GM19395 (cell line): ENCODE measurements around the gene SRSF10.
"Not testable (repeated sequence)": the region's sequence is repeated elsewhere in the genome, so short reads cannot be mapped to it uniquely, and the experiment has no call there.

Source experiments
- ATAC-seq: cut with Tn5 transposase; IDR thresholded peaks from one replicate; pipeline ENCODE4 v1.9.1; 2021; ENCODE audit warnings: mild to moderate bottlenecking, moderate library complexity; ENCODE audit not compliant: unreplicated experiment

SRSF10 gene

DNA sequence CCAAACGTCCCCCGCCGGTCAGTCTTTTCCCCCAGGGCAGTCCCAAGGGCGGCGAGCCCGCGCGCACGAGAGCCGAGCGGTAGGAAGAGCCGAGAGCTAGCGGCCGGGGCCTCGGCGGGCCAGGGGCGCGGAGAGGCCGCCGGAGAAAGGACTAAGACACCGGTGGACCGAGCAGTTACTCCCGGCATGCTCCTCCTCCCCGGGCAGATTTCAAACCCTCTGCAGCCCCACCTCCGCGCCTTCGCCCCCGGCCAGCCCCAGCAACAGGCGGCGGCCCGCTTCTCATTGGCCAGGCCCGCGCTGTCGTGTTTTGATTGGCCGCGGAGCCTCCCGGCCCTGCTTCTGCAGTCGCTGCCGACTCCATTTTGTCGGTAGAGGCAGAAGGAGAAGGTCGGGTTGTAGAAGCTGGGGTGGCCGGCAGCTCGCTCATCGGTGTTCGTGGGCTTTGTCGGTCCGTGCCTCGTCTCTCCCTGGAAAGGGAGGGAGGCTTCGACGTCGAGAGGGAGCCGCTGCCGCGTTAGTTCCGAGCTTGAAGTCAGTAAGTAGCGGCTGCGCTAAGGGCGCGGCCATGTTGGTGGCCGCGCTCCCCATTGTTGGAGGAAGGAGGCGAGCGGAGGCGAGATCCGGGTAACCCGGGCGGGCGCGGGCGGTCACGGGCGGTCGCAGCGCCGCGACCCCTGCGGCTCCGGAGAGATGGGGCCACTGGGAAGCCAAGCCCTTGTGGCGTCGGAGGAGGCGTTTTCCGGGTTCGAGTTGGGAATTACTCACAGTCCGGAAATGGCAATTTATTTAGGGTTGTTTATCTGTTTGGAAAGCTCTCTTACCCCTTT lies 20.5 kb downstream of the SRSF10 start, which contains the start of gene PNRC2:
Gene PNRC2 (plus strand): TSS at position 368 of the 830 bp plus-strand sequence. CDS start 1,630 bp downstream, outside the sequence.
- peak; percentile 81 for ATAC-seq

DNA sequence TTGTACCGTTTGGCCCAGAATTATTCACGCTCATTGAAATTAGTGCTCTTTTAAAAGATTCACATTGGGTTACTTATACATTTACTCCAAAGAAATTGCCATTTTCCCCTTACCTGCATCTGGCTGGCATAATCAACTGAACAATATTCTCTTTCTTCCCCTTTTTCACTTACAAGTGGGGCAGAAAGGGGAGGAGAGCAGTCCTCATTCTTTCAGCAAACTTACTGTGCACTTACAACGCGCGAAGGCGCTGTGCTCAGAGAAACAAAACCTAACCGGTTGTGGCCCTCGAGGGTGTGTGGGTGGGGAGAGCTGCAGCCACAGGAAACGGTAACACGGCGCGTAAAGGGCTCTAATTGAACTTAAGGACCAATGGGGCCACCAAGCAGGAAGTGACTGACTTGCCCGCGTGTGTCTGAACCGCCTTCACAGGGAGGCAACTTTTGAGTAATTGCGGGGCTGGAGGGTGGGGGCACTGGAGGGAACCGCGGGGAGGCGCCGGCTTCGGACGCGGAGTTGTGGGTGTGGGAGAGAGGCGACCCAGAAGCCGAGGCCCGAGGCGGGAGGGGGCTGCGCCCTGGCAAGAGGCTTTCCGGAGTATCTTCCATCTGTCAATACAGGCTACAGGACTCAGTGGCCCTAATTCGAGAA lies 21.2 kb downstream of the SRSF10 start:
- peak; percentile 65 for ATAC-seq

DNA sequence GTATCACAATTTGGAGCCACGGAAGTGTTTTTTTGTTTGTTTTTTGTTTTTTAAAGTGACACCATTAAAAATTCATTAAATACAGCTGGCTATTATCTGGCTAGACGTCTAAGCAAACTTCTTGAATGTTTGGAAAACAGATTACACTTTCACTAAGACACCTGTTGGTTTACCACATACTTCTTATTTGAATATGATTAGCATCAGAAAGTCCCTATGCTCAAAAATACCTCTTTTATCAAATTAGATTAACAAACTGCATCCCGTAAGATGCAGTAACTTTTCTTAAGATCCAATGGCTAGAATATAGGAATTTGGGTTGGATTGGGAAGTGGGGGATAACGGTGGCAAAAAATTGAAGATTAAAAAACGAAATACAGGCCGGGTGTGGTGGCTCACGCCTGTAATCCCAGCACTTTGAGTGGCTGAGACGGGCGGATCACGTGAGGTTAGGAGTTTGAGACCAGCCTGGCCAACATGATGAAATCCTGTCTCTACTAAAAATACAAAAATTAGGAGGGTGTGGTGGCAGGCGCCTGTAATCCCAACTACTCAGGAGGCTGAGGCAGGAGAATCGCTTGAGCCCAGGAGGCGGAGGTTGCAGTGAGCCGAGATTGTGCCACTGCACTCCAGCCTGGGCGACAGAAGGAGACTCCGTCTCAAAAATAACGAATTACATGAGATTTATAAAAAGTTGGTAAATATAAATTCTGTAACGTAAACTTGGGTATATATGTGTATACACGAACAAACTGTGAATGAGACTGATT lies 21.9 kb downstream of the SRSF10 start:
- not testable (repeated sequence) for ATAC-seq

DNA sequence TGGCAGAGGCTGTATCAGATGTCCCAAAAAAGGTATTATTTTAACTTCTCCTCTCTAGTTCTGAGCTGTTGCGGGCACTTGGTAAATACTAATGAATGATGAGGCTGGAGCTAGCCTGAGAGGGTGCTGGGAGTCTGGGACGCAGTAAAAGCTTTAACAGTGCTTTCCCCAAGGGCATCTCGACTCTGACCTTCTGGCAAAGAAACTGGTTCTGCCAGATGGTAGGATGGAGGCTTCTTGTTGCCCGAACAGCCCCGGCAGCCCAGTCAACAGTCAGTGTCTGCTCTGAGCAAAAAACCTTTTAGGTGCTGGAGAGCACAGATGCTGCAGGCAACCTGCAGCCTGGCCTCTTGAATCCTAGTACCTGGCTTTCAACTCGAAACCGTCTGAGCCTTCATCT lies 23.0 kb downstream of the SRSF10 start:
- no peak for ATAC-seq

DNA sequence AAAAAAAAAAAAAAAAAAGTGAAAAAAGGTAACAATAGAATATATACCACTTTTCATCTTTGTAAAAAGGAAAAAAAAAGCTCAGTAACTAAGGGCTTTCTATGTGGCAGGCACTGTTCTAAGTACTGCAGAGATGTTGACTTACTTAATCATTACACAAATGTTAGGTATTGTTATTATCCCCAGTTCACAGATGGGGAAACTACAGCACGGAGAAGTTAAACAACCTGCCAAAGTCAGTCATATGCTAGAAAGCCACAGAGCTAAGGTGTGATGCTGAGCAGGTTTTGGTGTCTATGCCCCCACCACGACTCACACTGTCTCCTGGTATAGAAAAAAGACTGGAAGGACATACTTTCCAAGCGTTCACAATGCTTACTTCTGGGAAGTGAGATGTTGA lies 27.1 kb downstream of the SRSF10 start:
- ATAC-seq, result no peak

DNA sequence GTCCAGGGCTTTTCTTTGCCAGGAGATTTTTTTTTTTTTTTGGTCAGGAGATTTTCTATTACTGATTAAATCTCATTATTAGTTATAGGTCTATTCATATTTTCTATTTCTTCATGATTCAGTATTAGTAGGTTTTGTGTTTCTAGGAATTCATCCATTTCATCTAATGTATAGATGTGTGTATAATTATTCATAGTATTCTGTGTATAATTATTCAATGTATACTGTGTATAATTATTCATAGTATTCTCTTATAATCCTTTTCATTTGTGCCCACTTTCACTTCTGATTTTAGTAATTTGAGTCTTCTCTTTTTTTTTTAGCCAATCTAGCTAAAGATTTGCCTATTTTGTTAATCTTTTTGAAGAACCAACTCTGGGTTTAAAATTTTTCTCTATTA lies 32.8 kb downstream of the SRSF10 start:
- ATAC-seq, result no peak

DNA sequence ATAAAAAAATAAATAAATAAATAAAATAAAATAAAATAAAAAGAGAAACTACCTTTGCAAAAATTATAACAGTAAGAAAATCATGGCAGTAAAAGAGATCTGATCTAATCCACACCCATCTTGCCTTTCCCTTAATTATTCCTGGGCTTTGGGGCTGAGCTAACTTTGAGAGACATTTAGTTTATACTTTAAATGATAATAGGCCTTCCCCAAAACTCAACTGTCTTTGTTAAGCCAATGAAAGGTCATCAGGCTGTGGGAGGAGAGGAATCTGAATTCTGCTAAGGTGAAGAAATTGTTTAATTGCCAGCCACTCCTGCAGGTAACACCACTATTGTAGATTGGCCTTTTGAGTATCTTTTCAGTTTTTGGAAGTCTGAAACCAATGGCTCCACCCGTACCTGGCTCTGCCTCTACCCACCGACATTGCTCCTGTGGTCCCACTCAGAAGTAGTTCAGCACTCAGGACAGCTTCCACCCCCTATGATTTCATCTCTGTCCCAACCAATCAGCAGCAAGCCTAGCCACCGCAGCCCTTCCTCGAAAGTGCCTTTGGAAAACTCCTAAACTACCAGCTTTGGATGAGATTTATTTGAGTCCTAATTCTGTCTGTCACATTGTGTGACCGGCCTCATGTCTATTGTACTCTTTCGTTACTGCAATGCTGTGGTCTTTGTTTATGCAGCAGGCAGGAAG lies 43.5 kb downstream of the SRSF10 start:
- no peak for ATAC-seq

DNA sequence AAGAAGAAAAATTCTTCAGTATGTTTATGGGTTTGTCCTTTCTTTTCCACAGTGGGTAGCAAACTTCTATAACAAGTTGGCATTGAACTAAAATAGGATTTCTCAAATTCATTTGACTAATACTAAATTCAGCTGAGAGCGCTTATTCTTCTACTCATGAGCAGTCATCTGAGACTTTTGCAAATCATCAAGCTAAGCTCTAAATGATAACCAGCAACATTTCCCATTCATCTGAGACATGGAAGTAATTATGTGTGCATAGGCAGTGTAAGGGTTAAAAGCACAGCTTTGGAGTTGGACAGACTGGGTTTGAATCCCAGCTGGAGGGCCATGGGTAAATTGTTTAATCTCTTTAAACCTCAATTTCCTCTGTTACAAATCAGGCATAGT lies 48.6 kb downstream of the SRSF10 start:
- ATAC-seq, result no peak

DNA sequence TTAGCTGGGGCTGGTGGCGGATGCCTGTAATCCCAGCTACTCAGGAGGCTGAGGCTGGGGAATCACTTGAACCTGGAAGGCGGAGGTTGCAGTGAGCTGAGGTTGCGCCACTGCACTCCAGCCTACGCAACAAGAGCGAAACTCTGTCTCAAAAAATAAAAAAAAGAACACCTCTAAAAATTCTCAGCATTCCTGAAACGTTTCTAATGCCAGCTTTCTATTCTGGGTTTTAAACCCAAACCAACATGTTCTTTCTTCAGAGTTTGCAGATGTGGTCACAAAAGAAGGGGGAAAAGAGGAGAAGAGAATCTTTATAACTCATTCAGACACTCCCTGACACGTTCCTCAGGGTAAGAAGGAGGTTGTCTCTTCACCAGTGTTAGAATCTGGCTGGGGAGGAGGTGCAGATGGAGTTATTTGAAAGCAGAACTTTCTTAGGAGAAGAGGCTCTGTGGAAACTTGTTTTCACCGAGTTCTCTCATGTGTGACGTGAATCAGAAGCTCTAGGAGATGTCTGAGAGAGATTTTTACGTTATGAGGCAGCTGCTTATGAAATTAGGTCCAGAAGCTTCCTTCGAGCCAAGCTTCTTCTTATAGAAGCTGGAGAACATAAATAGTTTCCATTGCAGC lies 49.2 kb downstream of the SRSF10 start:
- no peak for ATAC-seq

DNA sequence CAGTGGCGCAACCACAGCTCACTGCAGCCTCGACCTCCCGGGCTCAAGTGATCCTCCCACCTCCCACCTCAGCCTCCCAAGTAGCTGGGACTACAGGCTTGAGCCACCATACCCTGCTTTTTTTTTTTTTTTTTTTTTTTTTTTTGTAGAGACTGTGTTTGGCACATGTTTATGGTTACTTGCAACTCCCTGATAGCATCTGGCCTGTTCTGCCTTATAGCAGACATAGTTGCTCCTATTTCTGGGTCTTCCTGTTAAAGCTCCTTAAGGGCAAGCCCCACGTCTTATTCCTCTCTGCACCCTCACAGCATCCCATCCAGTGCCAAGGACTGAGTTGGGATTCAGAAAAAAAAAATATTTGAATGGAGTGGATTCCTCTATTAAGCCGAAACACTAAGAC lies 49.9 kb downstream of the SRSF10 start:
- no peak for ATAC-seq

DNA sequence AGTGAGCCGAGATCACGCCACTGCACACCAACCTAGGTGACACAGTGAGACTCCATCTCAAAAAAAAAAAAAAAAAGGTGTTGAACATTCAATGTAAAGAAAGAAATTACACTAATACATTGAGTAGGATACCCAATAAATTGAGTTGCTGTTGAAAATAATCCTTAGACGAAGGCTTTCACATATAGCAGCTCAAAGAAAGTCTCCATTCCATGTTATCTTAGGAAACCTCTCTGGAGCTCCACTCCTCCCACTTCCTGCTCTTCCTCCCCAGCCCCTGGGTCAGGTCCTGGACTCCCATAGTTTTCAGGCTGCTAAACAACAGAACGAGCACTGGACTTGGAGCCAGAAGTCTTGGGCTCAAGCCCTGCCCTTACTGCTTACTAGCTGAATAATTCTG lies 51.3 kb downstream of the SRSF10 start:
- ATAC-seq, result no peak

DNA sequence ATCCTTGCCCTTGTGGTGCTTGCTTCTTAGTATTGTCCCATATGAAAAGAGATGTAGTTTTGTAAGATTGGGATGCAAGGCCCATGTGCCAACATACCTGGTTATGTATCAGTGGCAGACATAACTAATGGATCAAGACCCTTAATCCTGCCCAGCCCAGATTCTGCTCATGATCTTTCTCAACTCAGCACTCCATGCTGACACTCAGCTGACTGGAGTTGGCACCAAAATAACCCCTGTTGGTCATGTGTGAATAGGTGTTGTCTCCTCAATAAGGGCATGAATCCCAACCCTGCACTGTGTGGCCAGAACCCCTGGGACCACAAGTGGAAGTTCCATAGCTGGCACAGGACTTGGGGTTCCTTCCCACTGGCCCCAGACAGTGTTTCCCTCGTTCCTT lies 53.0 kb downstream of the SRSF10 start:
- ATAC-seq, result no peak

DNA sequence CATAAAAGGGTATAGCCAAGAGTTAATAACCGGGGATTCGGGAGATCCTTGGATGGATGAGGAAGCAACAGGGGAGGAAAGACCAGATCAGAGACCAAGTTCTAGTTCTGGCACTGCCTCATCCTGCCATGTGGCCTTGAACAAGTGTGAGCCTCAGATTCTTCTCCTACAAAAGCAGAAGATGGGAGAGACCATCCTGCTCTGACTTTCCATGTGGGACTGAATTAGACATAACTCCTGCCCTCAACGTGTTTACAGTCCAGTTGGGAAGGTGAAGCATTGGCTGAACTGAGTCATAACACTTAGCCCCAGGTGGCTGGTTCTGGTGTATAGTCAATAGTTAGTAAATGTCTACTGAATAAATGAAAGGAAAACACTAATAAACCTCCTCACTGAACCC lies 54.8 kb downstream of the SRSF10 start:
- ATAC-seq, result no peak

DNA sequence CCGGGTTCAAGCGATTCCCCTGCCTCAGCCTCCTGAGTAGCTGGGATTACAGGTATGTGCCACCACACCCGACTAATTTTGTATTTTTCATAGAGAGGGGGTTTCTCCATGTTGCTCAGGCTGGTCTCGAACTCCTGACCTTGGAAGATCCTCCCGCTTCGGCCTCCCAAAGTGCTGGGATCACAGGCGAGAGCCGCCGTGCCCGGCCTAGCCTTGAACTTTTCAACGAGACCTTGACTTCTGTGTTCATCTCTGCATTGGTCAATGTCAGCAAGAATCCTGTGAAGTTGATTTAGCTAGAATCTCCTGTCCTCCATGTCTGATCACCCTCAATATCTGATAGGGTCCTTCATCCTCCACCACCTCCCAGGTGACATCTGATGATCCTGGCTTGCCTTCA lies 55.5 kb downstream of the SRSF10 start:
- ATAC-seq, result no peak

DNA sequence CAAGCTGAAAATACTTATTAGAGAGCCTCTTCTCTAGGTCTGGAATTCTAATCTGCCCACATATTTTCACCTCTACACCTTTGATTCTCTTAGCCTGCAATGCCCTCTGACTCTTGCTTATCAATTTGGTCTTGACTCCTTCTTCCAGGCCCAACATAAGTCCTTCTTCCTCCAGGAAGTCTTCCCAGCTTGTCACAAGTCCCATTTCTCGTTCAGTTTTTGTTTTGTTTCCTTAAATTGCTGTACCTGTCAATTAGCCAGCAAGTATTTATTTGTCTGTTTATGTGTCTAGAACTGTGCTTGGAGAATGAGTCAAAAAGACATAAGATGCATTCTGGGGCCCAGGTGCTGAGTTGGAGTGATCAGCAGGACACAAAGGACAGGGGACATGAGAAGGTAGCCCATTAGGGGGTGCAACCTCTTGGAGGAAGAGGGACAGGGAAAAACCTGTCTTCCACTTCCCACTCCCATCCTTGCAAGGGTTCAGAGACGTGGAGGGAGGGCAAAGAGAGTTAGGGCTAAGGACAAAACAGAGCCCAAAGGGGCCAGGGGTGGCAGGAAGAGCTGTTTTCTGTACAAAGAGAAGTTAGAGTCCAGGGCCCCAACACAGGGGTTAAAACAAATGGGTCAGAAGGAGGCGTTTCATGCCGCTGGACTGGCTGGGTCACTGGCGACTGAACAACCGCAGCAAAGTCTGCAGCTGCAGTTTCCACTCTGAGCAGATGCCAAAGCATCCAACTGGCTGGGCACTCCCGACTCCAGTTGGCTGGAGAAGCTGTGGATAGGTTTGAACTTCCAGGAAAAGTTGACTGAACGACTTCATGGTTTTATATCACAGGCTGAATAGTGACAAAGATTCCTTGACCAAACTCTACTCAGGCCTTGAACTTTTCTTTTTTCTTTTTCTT lies 56.3 kb downstream of the SRSF10 start:
- no peak for ATAC-seq

DNA sequence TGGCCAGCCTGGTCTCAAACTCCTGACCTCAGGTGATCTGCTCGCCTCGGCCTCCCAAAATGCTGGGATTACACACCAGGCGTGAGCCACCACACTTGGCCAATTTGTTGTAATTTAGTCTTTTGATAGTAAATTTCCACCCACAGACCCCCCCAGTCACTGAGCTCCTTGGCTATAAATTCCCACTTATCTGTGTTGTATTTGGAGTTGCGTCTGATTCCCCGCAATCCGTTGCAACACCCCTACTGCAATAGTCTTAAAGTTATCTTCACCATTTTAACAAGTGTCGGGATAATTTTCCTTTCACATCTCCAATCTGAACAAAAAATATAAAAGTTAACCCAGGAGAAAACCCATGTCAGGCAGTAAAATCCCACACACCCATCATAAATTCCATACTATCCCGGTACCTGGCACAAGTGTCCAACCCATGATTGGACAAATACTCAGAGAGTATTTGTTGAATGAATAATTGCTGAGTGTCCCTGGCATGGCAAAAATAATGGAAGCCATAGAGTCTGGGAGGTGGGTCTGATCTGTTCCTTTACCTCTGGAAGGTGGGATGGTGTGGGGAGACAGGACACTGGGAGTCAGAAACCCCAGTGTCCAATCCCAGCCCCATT lies 57.7 kb downstream of the SRSF10 start:
- no peak for ATAC-seq

DNA sequence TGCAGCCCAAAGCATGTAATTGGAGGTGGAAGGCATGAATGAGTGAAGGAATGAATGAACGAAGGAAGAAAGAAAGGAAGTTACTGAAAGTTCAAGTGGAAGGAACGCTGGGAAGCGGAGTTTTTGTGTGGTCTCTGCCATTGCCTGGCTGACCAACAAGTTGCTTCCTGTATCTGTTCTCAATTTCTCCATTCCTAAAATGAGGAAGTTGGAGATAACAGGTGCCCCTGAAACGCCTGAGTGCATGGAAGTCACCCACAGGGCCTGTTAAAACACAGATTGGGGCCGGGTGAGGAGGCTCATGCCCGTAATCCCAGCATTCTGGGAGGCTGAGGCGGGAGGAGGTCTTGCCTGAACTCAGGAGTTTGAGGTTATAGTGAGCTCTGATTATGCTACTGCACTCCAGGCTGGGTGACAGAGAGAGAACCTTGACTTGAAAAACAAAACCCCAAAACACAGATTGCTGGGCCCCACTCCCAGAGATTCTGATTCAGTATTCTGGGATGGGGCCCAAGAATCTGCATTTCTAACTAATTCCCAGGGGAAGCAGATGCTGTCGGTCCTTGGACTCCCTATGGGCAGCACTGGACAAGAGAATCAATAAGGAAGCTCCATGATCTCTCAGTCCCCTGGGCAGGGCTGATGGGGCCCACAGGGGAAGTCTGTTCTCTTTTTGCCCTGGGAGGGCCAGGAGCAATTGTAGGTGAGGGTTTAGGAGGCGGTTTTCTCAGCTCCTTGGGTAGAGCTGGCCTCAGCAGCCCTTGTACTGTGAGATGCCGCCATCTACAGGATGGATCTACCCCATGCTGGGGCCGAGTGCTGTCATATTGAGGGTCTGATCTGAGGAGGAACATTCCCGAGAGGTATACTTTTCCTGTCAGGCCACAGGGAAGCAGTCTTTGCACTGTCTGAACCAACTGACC lies 63.7 kb downstream of the SRSF10 start:
- ATAC-seq, result peak; percentile 63

DNA sequence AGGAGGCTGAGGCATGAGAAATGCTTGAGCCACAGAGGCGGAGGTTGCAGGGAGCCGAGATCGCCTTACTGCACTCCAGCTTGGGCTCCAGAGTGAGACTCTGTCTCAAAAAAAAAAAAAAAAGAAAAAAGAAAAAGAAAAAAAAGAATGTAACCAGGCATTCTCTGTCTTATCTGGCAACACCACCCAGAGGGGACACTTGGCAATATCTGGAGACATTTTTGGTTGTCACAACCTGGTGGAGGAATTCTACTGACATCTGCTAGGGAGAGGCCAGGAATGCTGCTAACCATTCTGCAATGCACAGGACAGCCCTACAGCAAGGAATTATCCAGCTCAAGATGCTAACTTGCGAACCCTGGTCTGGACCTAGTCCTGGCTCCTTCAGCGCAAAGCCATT lies 64.7 kb downstream of the SRSF10 start:
- ATAC-seq, result no peak
